Ascending aorta (tissue), 2 donors: Measurements from ENCODE around the gene RBMS3. TPM values are rescaled to one million over a fixed set of nuclear protein-coding genes. Genes with fewer than 3 reads are reported as not detected.

ENCODE experiments used
- DNase-seq, 2 donors: peaks; one replicate each; pipeline ENCODE4 v3.0.0-alpha.2; 2019; ENCODE audit warnings: low spot score in 2 of 2
- H3K27ac ChIP-seq, 2 donors: fragments of 200-600 bp; sonication (generic); one replicate each; pipeline ENCODE4 v1.5.1; 2016 to 2017; ENCODE audit warnings: mild to moderate bottlenecking in 1 of 2
- H3K27me3 ChIP-seq: fragments of 200-600 bp; sonication (generic); one replicate; pipeline ENCODE4 v1.5.1; 2017
- H3K36me3 ChIP-seq, 2 donors: fragments of 200-600 bp; sonication (generic); one replicate each; pipeline ENCODE4 v1.5.1; 2016
- H3K4me1 ChIP-seq, 2 donors: fragments of 200-600 bp; sonication (generic); one replicate each; pipeline ENCODE4 v1.5.1; 2016 to 2017; ENCODE audit warnings: mild to moderate bottlenecking in 1 of 2
- H3K4me3 ChIP-seq, 2 donors: fragments of 200-600 bp; sonication (generic); one replicate each; pipeline ENCODE4 v1.5.1; 2016 to 2017; ENCODE audit warnings: mild to moderate bottlenecking in 1 of 2
- H3K9me3 ChIP-seq, 2 donors: fragments of 200-600 bp; sonication (generic); one replicate each; pipeline ENCODE4 v1.5.1; 2016
- CTCF ChIP-seq, 3 experiments: fragments of 200-600 bp in 2 of 3; fragments of 450-650 bp in 1 of 3; sonication (generic) in 2 of 3; IDR thresholded peaks; one replicate each; pipeline ENCODE4 v1.5.1; 2016 to 2019; ENCODE audit warnings: antibody characterized with exemption in 3 of 3, mild to moderate bottlenecking in 1 of 3, moderate library complexity in 1 of 3
- intact Hi-C: fragments of 100-400 bp; cut with DNase I; formaldehyde crosslinking; loops from one replicate; pipeline ENCODE4 v1.15.1; 2023
- total RNA-seq: library from RNA; depleted of rRNA; stranded (reverse); fragments of >200 nt; gene quantifications from one replicate; pipeline ENCODE4 v1.1.0, GENCODE V29; 2016

Gene RBMS3
- total RNA-seq, 1 donor from 2014 or later = 65.8 TPM

- Histone ChIP-seq H3K27ac (peak overlapping the region; percentile 65 to 72), H3K4me1 (peaks cover 0 to 49% of the 10 kb centered on the region in 2 donors), H3K36me3 (no peaks in the 10 kb centered on the region), H3K9me3 (no peaks in the 10 kb centered on the region), H3K4me3 (no peak overlapping the region), H3K27me3 (no peaks in the 10 kb centered on the region)
- no peak for DNase-seq
- intact Hi-C loops = loop anchor here (5.0 kb wide), 2 partner anchors 49 to 189 kb away; no protein-coding TSS in a partner anchor
- TF ChIP-seq CTCF (IDR thresholded peaks at IDR 0.05) = no peak
Observed at GRCh38 chr3:29338377-29338776, 57.5 kb downstream of the RBMS3 start.

GRCh38 chr3:29339016-29339833, 58.4 kb downstream of the RBMS3 start:
- Histone ChIP-seq H3K36me3 (no peaks in the 10 kb centered on the region), H3K9me3 (no peaks in the 10 kb centered on the region), H3K27ac (peak overlapping the region; percentile 65 to 72), H3K4me1 (peaks cover 0 to 49% of the 10 kb centered on the region in 2 donors), H3K27me3 (no peaks in the 10 kb centered on the region), H3K4me3 (peak overlapping the region; percentile 12 to 49)
- no peak for DNase-seq
- intact Hi-C loops = loop anchor here (5.0 kb wide), 2 partner anchors 48 to 188 kb away; no protein-coding TSS in a partner anchor
- no peak for TF ChIP-seq CTCF (IDR thresholded peaks at IDR 0.05)

GRCh38 chr3:29344154-29344553, 63.3 kb downstream of the RBMS3 start:
- intact Hi-C loops = no loop called here
- H3K9me3 ChIP-seq = no peaks in the 10 kb centered on the region
- H3K27ac ChIP-seq = no peak overlapping the region
- no peak for DNase-seq
- H3K4me3 ChIP-seq = no peak overlapping the region
- no peaks in the 10 kb centered on the region for H3K27me3 ChIP-seq
- H3K36me3 ChIP-seq = no peaks in the 10 kb centered on the region
- TF ChIP-seq CTCF (IDR thresholded peaks at IDR 0.05) = no peak
- H3K4me1 ChIP-seq = peaks cover 0 to 34% of the 10 kb centered on the region in 2 donors

- Histone ChIP-seq H3K4me1 (peaks cover 0 to 30% of the 10 kb centered on the region in 2 donors), H3K36me3 (no peaks in the 10 kb centered on the region), H3K4me3 (no peak overlapping the region), H3K27ac (no peak overlapping the region), H3K9me3 (no peaks in the 10 kb centered on the region), H3K27me3 (no peaks in the 10 kb centered on the region)
- intact Hi-C loops = no loop called here
- no peak for DNase-seq
- no peak for TF ChIP-seq CTCF (IDR thresholded peaks at IDR 0.05)
Observed at GRCh38 chr3:29344935-29345334, 64.1 kb downstream of the RBMS3 start.

- no peak for TF ChIP-seq CTCF (IDR thresholded peaks at IDR 0.05)
- Histone ChIP-seq H3K36me3 (no peaks in the 10 kb centered on the region), H3K27me3 (no peaks in the 10 kb centered on the region), H3K27ac (no peak overlapping the region), H3K4me1 (peaks cover 0 to 25% of the 10 kb centered on the region in 2 donors), H3K4me3 (no peak overlapping the region), H3K9me3 (no peaks in the 10 kb centered on the region)
- DNase-seq = no peak
- intact Hi-C loops = no loop called here
Observed at GRCh38 chr3:29345516-29346300, 64.8 kb downstream of the RBMS3 start.
